UCSD-AML1 (cell line): ENCODE data around the gene UBE2V1.
A peak's percentile ranks its signal among the peaks of the same experiment; 100 is the strongest.
"Not testable (repeated sequence)": the region's sequence is repeated elsewhere in the genome, so short reads cannot be mapped to it uniquely, and the experiment has no call there.

Source experiments
- DNase-seq: peaks from one replicate; lab custom pipeline; 2025; ENCODE audit not compliant: unreplicated experiment; lab: John Stamatoyannopoulos, UW

Gene UBE2V1

GRCh38 chr20:50112512-50113419 is at the start of gene UBE2V1:
Gene UBE2V1, minus strand, starts transcription at chr20:50113150. Its CDS starts 22 bp downstream, at chr20:50113128.
- peak; percentile 93 for DNase-seq

GRCh38 chr20:50161494-50161893 is 48.5 kb upstream of the UBE2V1 start:
- DNase-seq: not testable (repeated sequence)

- DNase-seq: peak; percentile 91
These were observed 40.8 kb upstream of the UBE2V1 start, which contains the start of gene PEDS1 for GRCh38 chr20:50153500-50154377. Gene PEDS1, minus strand, starts transcription at chr20:50153723. Its CDS starts 86 bp downstream, at chr20:50153637.

- DNase-seq: no peak
These were observed 40.2 kb upstream of the UBE2V1 start for GRCh38 chr20:50153153-50153499.

DNA sequence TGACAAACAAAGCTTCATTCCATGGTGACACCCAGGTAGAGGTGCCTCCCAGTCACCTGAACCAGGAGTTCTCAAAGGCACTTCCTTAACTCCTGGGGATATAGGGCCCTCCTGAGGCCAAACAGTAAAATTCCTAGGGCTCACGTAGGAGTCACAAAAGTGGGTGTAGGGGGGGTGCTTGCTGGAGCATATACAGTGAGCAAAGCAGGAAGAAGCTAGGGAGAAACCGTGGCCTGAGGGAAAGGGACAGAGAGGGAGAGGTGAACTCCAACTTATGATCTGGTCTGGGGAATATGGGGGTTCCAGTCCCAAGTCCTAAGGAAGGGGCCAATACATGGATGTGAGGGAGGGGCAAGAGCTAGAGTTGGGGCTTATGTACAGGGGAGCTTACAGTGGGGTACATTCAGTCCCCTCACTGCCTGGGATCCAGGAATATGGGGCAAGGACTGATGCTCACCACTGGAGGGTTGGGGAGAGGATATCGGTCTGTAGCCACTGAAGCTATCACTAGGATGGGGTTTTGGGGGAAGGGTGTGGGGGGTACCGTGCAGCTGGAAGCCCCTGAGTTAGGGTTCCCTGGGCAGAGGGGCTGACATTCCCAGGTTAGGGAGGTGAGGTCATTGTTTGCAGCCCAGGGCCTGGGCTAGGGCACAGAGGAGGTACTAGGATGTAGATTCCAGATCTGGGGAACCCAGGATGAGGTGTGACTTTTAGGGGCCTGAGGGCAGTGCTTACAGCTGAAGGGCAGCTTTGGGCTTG is 39.6 kb upstream of the UBE2V1 start:
- DNase-seq: no peak

DNA sequence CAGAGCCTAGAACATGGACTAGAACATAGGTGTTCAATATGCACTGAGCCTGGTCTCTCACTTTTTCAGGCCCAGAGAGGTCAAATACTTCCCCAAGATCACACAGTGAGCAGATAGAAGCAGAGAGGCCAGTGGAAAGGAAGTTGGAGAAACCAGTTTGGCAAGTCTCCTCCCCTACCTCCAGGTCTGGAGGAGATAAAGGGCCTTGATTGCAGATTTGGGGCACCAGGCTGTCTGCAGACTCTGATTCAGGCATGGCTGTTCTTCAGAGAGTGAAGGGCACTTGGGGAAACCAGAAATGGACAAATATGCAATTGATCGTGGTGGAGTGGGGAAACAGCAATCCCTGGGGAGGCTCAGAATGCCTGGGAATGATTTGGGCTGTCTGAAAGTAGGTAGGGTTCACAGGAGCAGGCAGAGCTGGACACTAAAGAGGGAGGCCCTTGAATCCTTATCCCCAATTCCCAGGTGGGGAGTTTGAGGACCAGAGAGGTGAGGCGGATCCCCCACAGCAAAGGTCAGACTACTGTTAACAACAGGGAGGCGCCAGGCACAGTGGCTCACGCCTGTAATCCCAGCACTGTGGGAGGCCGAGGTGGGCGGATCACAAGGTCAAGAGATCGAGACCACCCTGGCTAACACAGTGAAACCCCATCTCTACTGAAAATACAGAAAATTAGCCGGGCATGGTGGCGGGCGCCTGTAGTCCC is 38.2 kb upstream of the UBE2V1 start:
- no peak for DNase-seq

DNA sequence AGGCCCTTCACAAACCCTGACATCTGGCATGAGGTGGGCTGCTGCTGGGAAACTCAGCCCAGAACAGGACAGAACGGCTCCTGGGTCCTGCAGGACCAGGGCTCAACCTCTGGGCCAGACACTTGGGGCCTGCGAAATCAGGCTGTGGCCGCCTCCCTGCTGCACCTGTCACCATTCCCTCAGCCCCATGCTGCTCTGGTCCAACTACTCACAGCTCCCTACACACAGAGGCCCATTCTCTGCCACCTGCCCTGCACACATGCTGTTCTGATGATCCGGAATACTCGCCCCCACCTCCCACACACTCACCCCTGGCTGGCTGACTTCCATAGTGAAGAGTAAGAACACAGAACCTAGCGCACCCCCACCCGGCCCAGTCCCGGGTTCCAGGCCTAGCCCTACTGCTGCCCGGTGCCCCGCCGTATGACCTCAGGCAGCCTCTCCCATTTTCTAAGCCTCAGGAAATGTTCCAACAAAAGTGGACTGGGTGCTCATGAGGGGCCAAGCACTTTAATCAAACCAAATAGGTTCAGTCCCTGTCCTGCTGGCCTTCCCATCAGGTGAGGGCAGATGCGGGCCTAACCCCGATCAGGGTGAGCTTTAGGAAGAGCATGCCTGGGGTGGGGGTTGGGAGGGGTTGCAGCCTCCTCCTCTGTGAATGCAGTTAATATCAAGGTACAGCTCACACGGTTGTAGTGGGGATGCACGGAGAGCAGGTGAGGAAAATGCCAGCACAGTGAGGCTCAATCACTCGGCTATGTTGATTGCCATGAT is 36.7 kb upstream of the UBE2V1 start:
- DNase-seq: no peak

DNA sequence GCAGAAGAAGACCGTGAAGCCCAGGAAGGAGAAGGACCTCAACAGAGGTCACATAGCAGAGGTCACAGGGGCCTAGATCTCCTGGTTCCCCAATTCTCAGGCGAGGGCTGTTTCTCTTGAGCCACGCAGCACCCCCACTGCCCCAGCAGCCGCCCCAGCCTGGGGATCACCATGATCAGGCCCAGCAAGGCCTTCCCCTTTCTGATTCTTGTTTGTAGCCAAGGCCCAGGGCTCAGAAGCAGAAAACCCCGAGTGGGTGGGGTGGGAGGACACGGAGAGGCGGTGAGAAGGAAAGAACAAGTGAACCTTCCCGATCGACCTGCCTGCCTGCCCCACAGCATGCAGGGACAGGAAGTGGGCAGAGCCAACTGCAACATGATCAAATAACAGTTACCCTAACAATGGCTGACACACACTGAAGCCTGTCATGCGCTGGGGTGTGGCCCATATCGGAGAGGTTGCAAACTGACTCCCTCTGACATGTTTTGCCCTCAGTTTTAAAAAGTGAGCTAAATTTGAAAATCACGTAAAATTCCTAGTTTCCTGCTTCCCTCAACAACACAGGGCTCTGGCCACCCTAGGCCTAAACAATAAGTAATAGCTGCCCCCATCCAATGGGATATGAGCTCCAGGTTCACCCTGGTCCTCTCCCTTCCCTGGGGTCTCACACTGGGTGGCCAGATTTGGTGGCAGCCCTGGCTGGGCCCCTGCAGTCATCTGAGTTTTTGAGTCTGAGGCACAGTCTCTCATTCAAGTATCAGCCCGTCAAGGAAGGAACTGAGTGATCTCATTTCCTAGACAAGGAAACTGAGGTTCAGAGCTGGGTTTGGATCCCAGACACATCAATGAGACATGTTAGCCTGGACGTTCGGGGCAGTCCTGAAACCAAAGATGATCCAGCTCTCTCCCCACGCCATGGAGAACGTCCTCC is 34.0 kb upstream of the UBE2V1 start:
- DNase-seq: peak; percentile 69

DNA sequence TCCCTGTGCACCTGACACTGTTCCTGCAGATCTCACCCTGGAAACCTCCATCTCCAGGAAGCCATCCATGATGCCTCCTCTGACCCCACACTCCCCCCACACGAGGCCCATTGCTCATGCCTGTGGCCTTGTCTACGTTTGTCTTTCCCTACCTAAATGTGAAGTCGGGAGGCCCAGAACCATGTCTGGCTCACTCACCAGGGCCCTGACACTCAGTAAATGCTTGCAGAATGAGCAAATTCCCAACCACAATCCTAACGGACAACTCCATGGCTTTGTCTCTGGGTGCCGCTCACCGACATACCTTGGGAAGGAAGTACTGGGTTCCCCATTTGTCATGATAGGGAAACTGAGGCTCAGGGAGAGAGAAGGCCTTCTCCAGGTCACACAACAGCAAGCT is 33.3 kb upstream of the UBE2V1 start:
- DNase-seq: no peak

DNA sequence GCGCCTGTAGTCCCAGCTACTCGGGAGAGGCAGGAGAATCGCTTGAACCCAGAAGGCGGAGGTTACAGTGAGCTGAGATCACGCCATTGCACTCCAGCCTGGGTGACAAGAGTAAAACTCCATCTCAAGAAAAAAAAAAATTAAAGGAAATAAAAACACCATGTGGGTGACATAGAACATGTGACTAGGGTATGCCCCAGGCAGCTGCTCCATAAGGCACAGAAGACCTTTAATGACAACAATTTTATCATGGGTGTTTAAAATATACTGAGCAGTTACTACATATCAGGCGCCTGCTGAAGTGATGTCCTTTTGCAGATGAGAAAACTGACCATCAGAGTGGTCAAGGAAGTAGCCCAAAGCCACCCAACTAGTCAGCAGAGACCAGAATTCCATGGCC is 32.6 kb upstream of the UBE2V1 start:
- no peak for DNase-seq

- no peak for DNase-seq
These were observed 31.4 kb upstream of the UBE2V1 start for GRCh38 chr20:50144362-50144761.

DNA sequence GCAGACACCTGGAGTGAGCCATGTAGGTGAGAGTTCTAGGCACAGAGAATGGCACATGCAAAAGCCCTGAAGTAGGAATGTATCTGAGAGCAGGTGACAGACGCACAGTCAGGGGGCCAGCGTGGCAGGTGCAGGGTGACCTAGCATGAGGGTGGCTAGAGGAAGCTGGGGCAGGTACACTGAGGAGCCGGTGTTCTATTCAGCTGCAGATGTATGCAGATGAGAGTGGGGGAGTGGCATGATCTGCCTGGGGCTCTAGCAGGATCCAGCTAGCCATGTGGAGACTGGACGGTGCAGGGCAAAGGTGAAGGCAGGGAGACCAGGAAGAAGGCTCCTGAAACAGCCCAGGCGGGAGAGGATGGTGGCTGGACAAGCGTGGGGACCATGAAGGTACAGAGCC is 29.9 kb upstream of the UBE2V1 start:
- DNase-seq: no peak

DNA sequence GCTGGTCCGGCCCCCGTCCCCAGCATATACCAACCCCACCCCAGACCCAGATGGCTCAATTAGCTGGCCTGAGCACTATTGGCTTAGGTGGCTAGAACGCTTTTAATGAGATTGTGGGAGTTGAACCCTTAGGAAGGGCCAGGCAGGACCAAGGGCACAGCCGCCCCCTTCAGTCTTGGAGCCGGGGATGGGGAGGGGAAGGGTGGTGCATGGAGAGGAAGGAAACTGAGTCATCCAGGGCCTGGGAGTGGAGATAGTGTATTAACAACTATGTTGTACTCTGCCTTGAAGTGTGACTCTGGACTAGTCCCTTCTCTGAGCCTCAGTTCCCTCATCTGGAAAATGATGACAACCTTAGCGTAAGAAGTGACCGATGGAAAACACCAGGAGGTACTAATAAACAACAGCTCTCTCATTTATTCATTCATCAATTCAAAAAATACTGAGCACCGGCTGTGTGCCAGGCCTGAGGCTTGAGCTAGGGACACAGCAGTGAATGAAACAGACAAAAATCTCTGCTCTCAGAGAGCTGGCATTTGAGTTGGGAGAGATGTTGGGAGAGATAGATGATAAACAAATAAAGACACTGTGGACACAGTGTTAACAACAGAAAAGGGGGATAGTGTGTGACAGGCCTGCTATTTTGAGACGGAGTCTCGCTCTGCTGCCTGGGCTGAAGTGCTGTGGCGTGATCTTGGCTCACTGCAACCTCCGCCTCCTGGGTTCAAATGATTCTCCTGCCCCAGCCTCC is 29.0 kb upstream of the UBE2V1 start:
- DNase-seq: no peak

GRCh38 chr20:50141018-50141675 is 28.2 kb upstream of the UBE2V1 start:
- DNase-seq: no peak

- DNase-seq: no peak
These were observed 27.4 kb upstream of the UBE2V1 start for GRCh38 chr20:50140339-50140859.

DNA sequence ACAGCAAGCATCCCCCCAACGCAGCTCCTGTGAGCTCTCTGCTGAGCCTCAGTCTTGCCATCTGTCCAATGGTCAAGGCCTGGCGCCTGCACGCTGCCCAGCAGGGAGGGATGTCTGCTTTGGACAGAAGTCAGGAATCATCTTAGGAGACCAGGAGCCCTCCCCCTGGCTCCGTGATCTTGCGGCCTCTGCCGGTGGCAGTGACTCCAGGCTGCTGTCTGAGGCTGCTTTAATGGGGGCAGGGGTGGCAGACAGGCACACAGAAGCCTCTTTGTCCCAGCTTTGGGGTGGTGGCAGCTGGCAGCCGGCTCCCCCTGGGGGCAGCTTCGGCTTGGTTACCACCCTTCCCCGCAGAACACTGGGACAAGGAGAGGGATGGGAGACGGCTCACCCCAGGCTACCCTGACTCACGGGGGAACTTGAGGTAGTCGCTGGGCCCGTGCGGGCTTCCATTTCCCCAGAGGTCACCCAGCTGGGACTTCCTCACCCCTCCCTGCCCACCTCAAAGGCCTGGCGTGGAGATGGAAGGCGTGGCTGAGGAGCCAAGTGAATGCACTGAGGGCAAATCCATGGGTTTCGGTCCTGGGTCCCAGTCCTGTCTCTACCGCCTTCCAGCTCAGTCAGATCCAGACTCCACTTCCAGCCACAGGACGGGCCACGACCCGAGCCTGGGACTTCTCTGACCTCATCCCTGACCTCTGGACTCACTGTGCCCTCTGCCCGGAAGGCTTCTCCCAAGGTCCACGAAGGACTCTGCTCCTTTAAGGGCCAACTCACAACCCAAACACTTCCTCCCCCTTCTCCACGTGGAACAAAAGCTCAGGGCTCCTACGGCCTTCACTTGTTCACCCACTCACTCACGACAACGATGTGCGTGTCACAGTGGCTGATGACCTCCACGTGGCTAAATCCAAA is 25.8 kb upstream of the UBE2V1 start:
- no peak for DNase-seq
